ENCODE measurements around the gene OST4. TPM values are rescaled to one million over a fixed set of nuclear protein-coding genes. Genes with fewer than 3 reads are reported as not detected.

OST4 gene
- total RNA-seq, 1 donor from 2014 or later: 322 TPM

- Mint-ChIP-seq H3K27ac (no peak overlapping the region), H3K27me3 (ENCODE audit: insufficient read depth) (no peaks in the 10 kb centered on the region), H3K4me3 (peak overlapping the region; percentile 39), H3K4me1 (ENCODE audit: low read depth) (peaks cover 20% of the 10 kb centered on the region), H3K9me3 (no peaks in the 10 kb centered on the region), H3K36me3 (ENCODE audit: low read depth) (no peaks in the 10 kb centered on the region)
- intact Hi-C loops (cut with micrococcal nuclease): loop anchor here (10.0 kb wide), 1 partner anchor 396 kb away; the partner anchor contains the start of gene IFT172
- no peak for DNase-seq (ENCODE audit: low spot score)
Measured at GRCh38 chr2:27088634-27089033, 17.2 kb upstream of the OST4 start.

GRCh38 chr2:27087823-27088410 is 16.5 kb upstream of the OST4 start:
- Mint-ChIP-seq H3K4me3 (peak overlapping the region; percentile 89), H3K4me1 (ENCODE audit: low read depth) (peaks cover 20% of the 10 kb centered on the region), H3K36me3 (ENCODE audit: low read depth) (no peaks in the 10 kb centered on the region), H3K9me3 (no peaks in the 10 kb centered on the region), H3K27me3 (ENCODE audit: insufficient read depth) (no peaks in the 10 kb centered on the region), H3K27ac (no peak overlapping the region)
- intact Hi-C loops (cut with micrococcal nuclease): loop anchor here (1.0 to 10.0 kb wide), 3 partner anchors 8 to 397 kb away; partner anchors contain the start of genes ABHD1 and IFT172
- no peak for DNase-seq (ENCODE audit: low spot score)

DNA sequence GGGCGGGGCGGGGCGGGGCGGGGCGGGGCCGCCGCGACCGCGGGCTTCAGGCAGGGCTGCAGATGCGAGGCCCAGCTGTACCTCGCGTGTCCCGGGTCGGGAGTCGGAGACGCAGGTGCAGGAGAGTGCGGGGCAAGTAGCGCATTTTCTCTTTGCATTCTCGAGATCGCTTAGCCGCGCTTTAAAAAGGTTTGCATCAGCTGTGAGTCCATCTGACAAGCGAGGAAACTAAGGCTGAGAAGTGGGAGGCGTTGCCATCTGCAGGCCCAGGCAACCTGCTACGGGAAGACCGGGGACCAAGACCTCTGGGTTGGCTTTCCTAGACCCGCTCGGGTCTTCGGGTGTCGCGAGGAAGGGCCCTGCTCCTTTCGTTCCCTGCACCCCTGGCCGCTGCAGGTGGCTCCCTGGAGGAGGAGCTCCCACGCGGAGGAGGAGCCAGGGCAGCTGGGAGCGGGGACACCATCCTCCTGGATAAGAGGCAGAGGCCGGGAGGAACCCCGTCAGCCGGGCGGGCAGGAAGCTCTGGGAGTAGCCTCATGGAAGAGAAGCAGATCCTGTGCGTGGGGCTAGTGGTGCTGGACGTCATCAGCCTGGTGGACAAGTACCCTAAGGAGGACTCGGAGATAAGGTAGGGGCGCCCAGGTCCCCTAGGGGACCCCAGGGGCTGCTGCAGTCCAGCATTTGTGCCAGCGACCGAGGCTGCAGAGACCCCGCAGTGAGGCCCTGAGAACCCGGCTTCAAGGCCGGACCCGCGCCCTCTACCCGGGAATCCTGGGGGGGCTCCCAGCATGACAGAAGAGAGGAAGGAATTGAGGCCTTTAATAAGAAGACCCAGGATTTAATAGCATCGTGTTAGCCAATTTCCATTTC is 15.5 kb upstream of the OST4 start, which contains the start of gene KHK:
Gene KHK (plus strand): TSS at position 49 of the 870 bp plus-strand sequence. CDS start 488 bp downstream, at position 537.
- Mint-ChIP-seq H3K9me3 (no peaks in the 10 kb centered on the region), H3K27me3 (ENCODE audit: insufficient read depth) (no peaks in the 10 kb centered on the region), H3K36me3 (ENCODE audit: low read depth) (no peaks in the 10 kb centered on the region), H3K27ac (peak within 1 kb of the TSS; percentile 76), H3K4me3 (peak within 1 kb of the TSS; percentile 89), H3K4me1 (ENCODE audit: low read depth) (peaks cover 20% of the 10 kb centered on the region)
- intact Hi-C loops (cut with micrococcal nuclease): loop anchor here (1.0 to 10.0 kb wide), 11 partner anchors 9 to 398 kb away; partner anchors contain the start of genes ABHD1, AGBL5, ATRAID and EIF2B4
- DNase-seq (ENCODE audit: low spot score): no peak

DNA sequence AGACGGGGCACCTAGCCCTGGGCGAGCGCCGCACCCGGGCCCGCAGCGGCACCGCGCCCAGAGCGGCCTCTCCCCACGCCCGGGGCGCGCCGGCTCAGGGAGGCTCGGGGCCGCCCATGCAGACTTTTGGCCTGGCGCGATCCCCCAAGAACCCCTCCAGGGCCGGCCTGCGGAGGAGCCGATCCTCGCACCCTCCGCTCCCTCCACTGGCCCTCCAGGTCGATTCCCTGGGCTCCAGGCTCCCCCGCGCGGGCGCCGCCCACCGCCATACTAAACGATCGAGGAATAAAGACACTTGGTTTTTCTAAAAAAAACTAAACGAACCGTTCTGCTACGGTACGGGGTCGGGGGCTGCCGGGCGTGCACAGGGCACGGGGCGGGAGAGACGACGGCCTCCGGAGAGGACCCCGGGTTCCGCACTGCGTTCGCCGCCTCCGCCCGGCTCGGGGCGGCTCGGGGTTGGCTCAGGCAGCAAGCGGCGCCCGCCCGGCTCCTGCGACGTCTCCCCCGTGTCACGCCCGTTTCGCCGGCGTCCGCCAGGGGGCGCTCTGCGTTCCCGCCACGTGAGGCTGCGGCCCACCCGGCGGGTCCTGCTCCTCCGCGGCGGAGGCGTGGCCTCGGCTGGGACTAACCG is 14.8 kb upstream of the OST4 start:
- intact Hi-C loops (cut with micrococcal nuclease): loop anchor here (1.0 to 10.0 kb wide), 9 partner anchors 15 to 399 kb away; partner anchors contain the start of genes AGBL5, ATRAID, EIF2B4 and IFT172
- Mint-ChIP-seq H3K4me3 (peak overlapping the region; percentile 89), H3K36me3 (ENCODE audit: low read depth) (no peaks in the 10 kb centered on the region), H3K27ac (peak overlapping the region; percentile 76), H3K4me1 (ENCODE audit: low read depth) (peaks cover 27% of the 10 kb centered on the region), H3K9me3 (no peaks in the 10 kb centered on the region), H3K27me3 (ENCODE audit: insufficient read depth) (no peaks in the 10 kb centered on the region)
- peak; percentile 99 for DNase-seq (ENCODE audit: low spot score)

DNA sequence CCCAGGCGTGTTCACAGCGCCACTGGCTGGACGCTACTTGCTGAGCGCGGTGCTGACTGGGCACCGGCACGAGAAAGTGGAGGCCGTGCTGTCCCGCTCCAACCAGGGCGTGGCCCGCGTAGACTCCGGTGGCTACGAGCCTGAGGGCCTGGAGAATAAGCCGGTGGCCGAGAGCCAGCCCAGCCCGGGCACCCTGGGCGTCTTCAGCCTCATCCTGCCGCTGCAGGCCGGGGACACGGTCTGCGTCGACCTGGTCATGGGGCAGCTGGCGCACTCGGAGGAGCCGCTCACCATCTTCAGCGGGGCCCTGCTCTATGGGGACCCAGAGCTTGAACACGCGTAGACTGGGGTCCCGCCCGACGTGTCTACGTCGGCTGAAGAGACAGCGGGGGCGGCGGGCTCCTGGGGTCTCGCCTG is 14.2 kb upstream of the OST4 start:
- peaks cover 32% of the 10 kb centered on the region for H3K4me1 Mint-ChIP-seq (ENCODE audit: low read depth)
- H3K4me3 Mint-ChIP-seq: peak overlapping the region; percentile 89
- no peaks in the 10 kb centered on the region for H3K9me3 Mint-ChIP-seq
- peak overlapping the region; percentile 40 for H3K27ac Mint-ChIP-seq
- H3K36me3 Mint-ChIP-seq (ENCODE audit: low read depth): no peaks in the 10 kb centered on the region
- DNase-seq (ENCODE audit: low spot score): peak; percentile 22
- no peaks in the 10 kb centered on the region for H3K27me3 Mint-ChIP-seq (ENCODE audit: insufficient read depth)
- intact Hi-C loops (cut with micrococcal nuclease): loop anchor here (1.0 to 10.0 kb wide), 9 partner anchors 14 to 399 kb away; partner anchors contain the start of genes AGBL5, ATRAID, EIF2B4 and IFT172

DNA sequence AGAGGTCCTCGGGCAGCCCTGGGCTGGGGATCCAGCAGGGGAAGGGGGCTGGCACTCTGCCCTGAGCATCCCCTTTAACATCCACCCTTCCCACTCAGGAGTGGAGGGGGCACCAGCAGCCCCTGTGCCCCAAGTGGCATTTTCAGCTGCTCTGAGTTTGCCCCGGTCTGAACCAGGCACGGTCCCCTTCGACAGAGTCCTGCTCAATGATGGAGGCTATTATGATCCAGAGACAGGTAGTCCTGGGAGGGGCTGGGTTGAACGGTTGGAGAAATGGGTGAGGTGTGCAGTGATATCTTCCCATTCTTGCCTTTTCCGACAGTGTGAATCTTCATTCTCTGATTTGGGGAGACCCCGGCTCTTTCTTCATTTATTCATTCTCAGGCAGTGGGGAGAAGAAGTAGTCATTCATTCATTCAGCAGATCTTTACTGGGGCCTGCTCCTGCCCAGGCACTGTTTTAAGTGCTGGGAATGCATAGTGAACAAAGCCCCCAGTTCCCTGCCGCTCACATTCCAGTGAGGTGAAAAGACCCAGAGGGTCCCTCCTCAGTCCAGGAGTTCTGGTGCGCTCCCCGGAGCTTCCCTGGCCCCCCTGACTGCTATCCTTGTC is 13.7 kb upstream of the OST4 start:
- Mint-ChIP-seq H3K27ac (peak overlapping the region; percentile 40), H3K36me3 (ENCODE audit: low read depth) (no peaks in the 10 kb centered on the region), H3K4me3 (peak overlapping the region; percentile 89), H3K9me3 (no peaks in the 10 kb centered on the region), H3K27me3 (ENCODE audit: insufficient read depth) (no peaks in the 10 kb centered on the region), H3K4me1 (ENCODE audit: low read depth) (peaks cover 37% of the 10 kb centered on the region)
- no peak for DNase-seq (ENCODE audit: low spot score)
- intact Hi-C loops (cut with micrococcal nuclease): loop anchor here (10.0 kb wide), 1 partner anchor 400 kb away; the partner anchor contains the start of gene IFT172

DNA sequence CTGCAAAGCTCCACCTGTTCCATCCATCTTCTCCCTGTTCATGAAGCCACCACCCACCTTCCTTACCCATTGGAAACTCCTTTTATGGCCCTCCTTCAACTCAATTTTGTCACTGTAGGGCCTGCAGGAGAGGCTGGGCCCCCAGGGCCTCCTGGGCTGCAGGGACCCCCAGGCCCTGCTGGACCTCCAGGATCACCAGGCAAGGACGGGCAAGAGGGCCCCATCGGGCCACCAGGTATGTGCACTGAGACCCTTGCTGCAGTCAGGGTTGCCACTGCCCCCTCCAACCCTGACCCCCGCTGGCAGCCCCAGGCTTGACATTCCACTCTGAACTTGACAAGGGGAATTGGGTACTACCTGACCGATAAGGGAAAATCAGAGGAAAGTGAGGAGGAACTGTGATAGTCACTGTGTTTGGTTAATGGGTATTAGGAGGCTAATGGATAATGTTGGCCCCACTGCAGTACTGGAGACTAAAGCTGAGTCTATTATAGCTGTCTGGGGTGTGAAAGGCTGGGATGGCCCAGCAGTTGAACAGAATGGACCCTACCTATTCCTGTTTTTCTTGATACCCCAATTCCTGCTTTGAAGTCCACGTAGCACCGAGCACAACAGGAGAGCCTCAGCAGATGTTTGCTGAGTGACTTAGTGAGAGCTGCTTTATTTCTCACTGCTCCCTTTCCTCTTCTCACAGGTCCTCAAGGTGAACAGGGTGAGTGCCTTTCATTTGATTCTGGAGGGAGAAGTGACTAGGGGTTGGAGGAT is 13.0 kb upstream of the OST4 start:
- Mint-ChIP-seq H3K4me3 (peak overlapping the region; percentile 89), H3K4me1 (ENCODE audit: low read depth) (peaks cover 38% of the 10 kb centered on the region), H3K27ac (peak overlapping the region; percentile 55), H3K36me3 (ENCODE audit: low read depth) (no peaks in the 10 kb centered on the region), H3K9me3 (no peaks in the 10 kb centered on the region), H3K27me3 (ENCODE audit: insufficient read depth) (no peaks in the 10 kb centered on the region)
- intact Hi-C loops (cut with micrococcal nuclease): loop anchor here (10.0 kb wide), 1 partner anchor 400 kb away; the partner anchor contains the start of gene IFT172
- no peak for DNase-seq (ENCODE audit: low spot score)

DNA sequence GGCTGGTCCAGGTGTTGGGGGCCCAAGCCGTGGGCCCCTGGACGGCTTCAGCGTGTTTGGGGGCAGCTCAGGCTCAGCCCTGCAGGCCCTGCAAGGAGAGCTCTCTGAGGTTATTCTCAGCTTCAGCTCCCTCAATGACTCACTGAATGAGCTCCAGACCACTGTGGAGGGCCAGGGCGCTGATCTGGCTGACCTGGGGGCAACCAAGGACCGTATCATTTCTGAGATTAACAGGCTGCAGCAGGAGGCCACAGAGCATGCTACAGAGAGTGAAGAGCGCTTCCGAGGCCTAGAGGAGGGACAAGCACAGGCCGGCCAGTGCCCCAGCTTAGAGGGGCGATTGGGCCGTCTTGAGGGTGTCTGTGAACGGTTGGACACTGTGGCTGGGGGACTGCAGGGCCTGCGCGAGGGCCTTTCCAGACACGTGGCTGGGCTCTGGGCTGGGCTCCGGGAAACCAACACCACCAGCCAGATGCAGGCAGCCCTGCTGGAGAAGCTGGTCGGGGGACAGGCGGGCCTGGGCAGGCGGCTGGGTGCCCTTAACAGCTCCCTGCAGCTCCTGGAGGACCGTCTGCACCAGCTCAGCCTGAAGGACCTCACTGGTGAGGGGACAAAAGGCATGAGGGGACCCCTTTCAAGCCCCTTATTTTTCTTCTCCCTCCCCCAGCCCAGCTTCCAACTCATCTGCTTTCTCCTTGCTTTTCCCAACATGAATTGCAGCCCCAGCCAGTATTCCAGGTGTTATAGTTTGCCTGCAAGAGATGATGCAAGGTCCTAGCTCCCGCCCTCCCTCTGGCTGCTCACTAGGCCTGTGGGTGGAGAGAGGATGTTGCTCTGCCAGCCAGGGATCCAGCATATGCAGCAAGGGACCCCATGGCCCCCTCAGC is 12.2 kb upstream of the OST4 start:
- Mint-ChIP-seq H3K4me1 (ENCODE audit: low read depth) (peaks cover 38% of the 10 kb centered on the region), H3K9me3 (no peaks in the 10 kb centered on the region), H3K36me3 (ENCODE audit: low read depth) (no peaks in the 10 kb centered on the region), H3K27me3 (ENCODE audit: insufficient read depth) (no peaks in the 10 kb centered on the region), H3K4me3 (no peak overlapping the region), H3K27ac (peak overlapping the region; percentile 55)
- DNase-seq (ENCODE audit: low spot score): no peak
- intact Hi-C loops (cut with micrococcal nuclease): loop anchor here (10.0 kb wide), 1 partner anchor 401 kb away; the partner anchor contains the start of gene IFT172

- DNase-seq (ENCODE audit: low spot score): no peak
- H3K4me1 Mint-ChIP-seq (ENCODE audit: low read depth): peaks cover 40% of the 10 kb centered on the region
- no peaks in the 10 kb centered on the region for H3K27me3 Mint-ChIP-seq (ENCODE audit: insufficient read depth)
- no peak overlapping the region for H3K27ac Mint-ChIP-seq
- H3K4me3 Mint-ChIP-seq: no peak overlapping the region
- H3K9me3 Mint-ChIP-seq: no peaks in the 10 kb centered on the region
- no peaks in the 10 kb centered on the region for H3K36me3 Mint-ChIP-seq (ENCODE audit: low read depth)
- intact Hi-C loops (cut with micrococcal nuclease): loop anchor here (10.0 kb wide), 1 partner anchor 402 kb away; the partner anchor contains the start of gene IFT172
Measured at GRCh38 chr2:27082773-27083409, 11.4 kb upstream of the OST4 start.

- intact Hi-C loops (cut with micrococcal nuclease): loop anchor here (1.0 to 10.0 kb wide), 8 partner anchors 11 to 403 kb away; partner anchors contain the start of genes AGBL5, ATRAID, EIF2B4 and GTF3C2
- no peak overlapping the region for H3K4me3 Mint-ChIP-seq
- no peaks in the 10 kb centered on the region for H3K27me3 Mint-ChIP-seq (ENCODE audit: insufficient read depth)
- H3K9me3 Mint-ChIP-seq: no peaks in the 10 kb centered on the region
- peaks cover 45% of the 10 kb centered on the region for H3K4me1 Mint-ChIP-seq (ENCODE audit: low read depth)
- no peak for DNase-seq (ENCODE audit: low spot score)
- H3K36me3 Mint-ChIP-seq (ENCODE audit: low read depth): no peaks in the 10 kb centered on the region
- H3K27ac Mint-ChIP-seq: peak overlapping the region; percentile 99
Measured at GRCh38 chr2:27081984-27082772, 10.7 kb upstream of the OST4 start.
